GM23248 (cell line): ENCODE data around the gene NCK1. TPM values are rescaled to one million over a fixed set of nuclear protein-coding genes. Genes with fewer than 3 reads are reported as not detected.

ENCODE experiments used
- DNase-seq: peaks from one replicate; pipeline ENCODE4 v3.0.0-alpha.2; 2015
- H2AFZ ChIP-seq: fragments of 200-600 bp; sonication (generic); 2 replicates; pipeline ENCODE4 v1.6.1; 2016; ENCODE audit warnings: antibody characterized with exemption
- H3F3A ChIP-seq: fragments of 200-600 bp; sonication (generic); 2 replicates; pipeline ENCODE4 v1.6.1; 2016; ENCODE audit warnings: mild to moderate bottlenecking, antibody characterized with exemption, mixed run types; ENCODE audit not compliant: insufficient read depth
- H3K27ac ChIP-seq: fragments of 200-600 bp; sonication (generic); 2 replicates; pipeline ENCODE4 v1.5.1; 2016; ENCODE audit warnings: mild to moderate bottlenecking
- H3K27me3 ChIP-seq: fragments of 200-600 bp; sonication (generic); replicated peaks from 2 replicates; pipeline ENCODE4 v1.6.1; 2016; ENCODE audit warnings: mild to moderate bottlenecking; ENCODE audit not compliant: insufficient read depth
- H3K36me3 ChIP-seq: fragments of 200-600 bp; sonication (generic); 2 replicates; pipeline ENCODE4 v1.6.1; 2016; ENCODE audit warnings: low read depth, mild to moderate bottlenecking
- H3K4me1 ChIP-seq: fragments of 200-600 bp; sonication (generic); 2 replicates; pipeline ENCODE4 v1.6.1; 2016; ENCODE audit warnings: mild to moderate bottlenecking; ENCODE audit not compliant: insufficient read depth
- H3K4me2 ChIP-seq: fragments of 200-600 bp; sonication (generic); one replicate; pipeline ENCODE4 v1.6.1; 2016; ENCODE audit warnings: mild to moderate bottlenecking; ENCODE audit not compliant: unreplicated experiment
- H3K4me3 ChIP-seq: fragments of 200-600 bp; sonication (generic); 2 replicates; pipeline ENCODE4 v1.5.1; 2016; ENCODE audit warnings: mild to moderate bottlenecking
- H3K79me2 ChIP-seq: fragments of 200-600 bp; sonication (generic); 2 replicates; pipeline ENCODE4 v1.6.1; 2016; ENCODE audit warnings: mild to moderate bottlenecking; ENCODE audit not compliant: insufficient read depth
- H3K9ac ChIP-seq: fragments of 200-600 bp; sonication (generic); 2 replicates; pipeline ENCODE4 v1.6.1; 2016; ENCODE audit warnings: mild to moderate bottlenecking
- H3K9me2 ChIP-seq: fragments of 200-600 bp; sonication (generic); 2 replicates; pipeline ENCODE4 v1.6.1; 2016; ENCODE audit warnings: mixed run types, mild to moderate bottlenecking, moderate library complexity; ENCODE audit not compliant: insufficient read depth
- H3K9me3 ChIP-seq: fragments of 200-600 bp; sonication (generic); one replicate; pipeline ENCODE4 v1.6.1; 2017; ENCODE audit warnings: low read depth
- H4K20me1 ChIP-seq: fragments of 200-600 bp; sonication (generic); 2 replicates; pipeline ENCODE4 v1.6.0; 2016; ENCODE audit not compliant: insufficient read depth
- EZH2 ChIP-seq: fragments of 200-600 bp; sonication (generic); IDR thresholded peaks from 2 replicates; pipeline ENCODE4 v1.6.1; 2018; ENCODE audit warnings: antibody characterized with exemption, mild to moderate bottlenecking; ENCODE audit not compliant: insufficient read depth, poor library complexity, severe bottlenecking
- EZH2phosphoT487 ChIP-seq: fragments of 200-600 bp; sonication (generic); IDR thresholded peaks from 2 replicates; pipeline ENCODE4 v1.6.1; 2018; ENCODE audit warnings: antibody characterized with exemption, moderate library complexity, mild to moderate bottlenecking, low read depth; ENCODE audit not compliant: insufficient read depth
- WGBS, 2 experiments: methylation state at CpG; one replicate each; pipeline ENCODE4 v1.1.6; 2015 to 2017; ENCODE audit warnings: low lambda C conversion rate in 2 of 2, low coverage in 1 of 2; ENCODE audit errors: missing lambda C conversion rate in 2 of 2; 5-methylcytosine and 5-hydroxymethylcytosine counted together
- in situ Hi-C: fragments of 300-500 bp; cut with MboI; formaldehyde crosslinking; loops from 2 replicates; pipeline ENCODE4 v1.15.0; 2020
- polyA plus RNA-seq: library from polyadenylated mRNA; unstranded; fragments of >200 nt; fragmentation: Nextera tagmentation; extraction: Ambion mirVana; gene quantifications from 2 replicates; pipeline ENCODE4 v1.2.1, GENCODE V29; 2016
- total RNA-seq: library from RNA; depleted of rRNA; stranded (reverse); fragments of >200 nt; shearing (Covaris generic); gene quantifications from 2 replicates; pipeline ENCODE4 v1.2.3, GENCODE V29; 2014

Gene NCK1
- total and polyA plus RNA-seq, 2 experiments from 2014 or later, result 42.6 to 43.2 TPM

GRCh38 chr3:136916223-136916622 lies 54.2 kb downstream of the NCK1 start:
- Histone ChIP-seq H3K4me3 (no peak overlapping the region), H3K79me2 (peaks cover 100% of the 10 kb centered on the region), H3K36me3 (no peaks in the 10 kb centered on the region), H3K4me2 (no peak overlapping the region), H3F3A (peaks cover under 1% of the 10 kb centered on the region; the same call in 1 of the 2 replicates), H3K9ac (no peak overlapping the region), H3K4me1 (peaks cover 6% of the 10 kb centered on the region; the same call in 1 of the 2 replicates), H3K9me2 (no peaks in the 10 kb centered on the region), H3K27ac (no peak overlapping the region), H3K27me3 (no peaks in the 10 kb centered on the region), H3K9me3 (no peaks in the 10 kb centered on the region), H2AFZ (no peak overlapping the region), H4K20me1 (peaks cover 4% of the 10 kb centered on the region; the same call in 1 of the 2 replicates)
- TF ChIP-seq EZH2 (no peak), EZH2phosphoT487 (no peak)
- WGBS, 2 experiments, result 55 to 70% methylated on average over 1 of the region's 1 CpG
- in situ Hi-C loops, result no loop called here
- no peak for DNase-seq

- Histone ChIP-seq H3K9me2 (no peaks in the 10 kb centered on the region), H3F3A (no peaks in the 10 kb centered on the region), H3K9ac (no peak overlapping the region), H3K4me3 (no peak overlapping the region), H3K27me3 (no peaks in the 10 kb centered on the region), H3K9me3 (no peaks in the 10 kb centered on the region), H3K27ac (no peak overlapping the region), H3K4me1 (peaks cover 9% of the 10 kb centered on the region), H3K4me2 (no peak overlapping the region), H3K79me2 (peaks cover 100% of the 10 kb centered on the region), H2AFZ (no peak overlapping the region), H3K36me3 (no peaks in the 10 kb centered on the region), H4K20me1 (peaks cover 2% of the 10 kb centered on the region; the same call in 1 of the 2 replicates)
- no peak for DNase-seq
- in situ Hi-C loops, result no loop called here
- WGBS, 2 experiments, result 80 to 86% methylated on average over 1 of the region's 1 CpG
- TF ChIP-seq EZH2phosphoT487 (no peak), EZH2 (no peak)
Measured at GRCh38 chr3:136919799-136920580, 58.0 kb downstream of the NCK1 start.

GRCh38 chr3:136920904-136921611 lies 59.0 kb downstream of the NCK1 start:
- Histone ChIP-seq H3K9ac (no peak overlapping the region), H3K4me2 (no peak overlapping the region), H4K20me1 (no peaks in the 10 kb centered on the region), H3K79me2 (peaks cover 100% of the 10 kb centered on the region), H3K4me3 (no peak overlapping the region), H3K9me2 (no peaks in the 10 kb centered on the region), H3K9me3 (no peaks in the 10 kb centered on the region), H3K36me3 (no peaks in the 10 kb centered on the region), H3K27me3 (no peaks in the 10 kb centered on the region), H3K4me1 (peaks cover 18% of the 10 kb centered on the region), H2AFZ (no peak overlapping the region), H3K27ac (no peak overlapping the region), H3F3A (no peaks in the 10 kb centered on the region)
- DNase-seq, result no peak
- TF ChIP-seq EZH2phosphoT487, result no peak
- TF ChIP-seq EZH2, result no peak
- in situ Hi-C loops, result no loop called here
- WGBS, 2 experiments, result 97 to 99% methylated on average over 4 of the region's 4 CpGs

GRCh38 chr3:136925425-136926190 lies 63.6 kb downstream of the NCK1 start:
- Histone ChIP-seq H3K4me3 (peak overlapping the region; percentile 28; the same call in 1 of the 2 replicates), H2AFZ (0 out of 2 replicates have a peak overlapping the region, but pooled peaks have one; percentile 17), H3K9ac (no peak overlapping the region), H3K36me3 (peaks cover 7% of the 10 kb centered on the region; the same call in 1 of the 2 replicates), H3K9me2 (no peaks in the 10 kb centered on the region), H3K79me2 (peaks cover 91% of the 10 kb centered on the region), H3K27me3 (no peaks in the 10 kb centered on the region), H3K4me2 (peak overlapping the region; percentile 48), H3K27ac (0 out of 2 replicates have a peak overlapping the region, but pooled peaks have one; percentile 3), H4K20me1 (no peaks in the 10 kb centered on the region), H3K4me1 (peaks cover 22% of the 10 kb centered on the region), H3K9me3 (no peaks in the 10 kb centered on the region), H3F3A (peaks cover 2% of the 10 kb centered on the region; the same call in 1 of the 2 replicates)
- in situ Hi-C loops, result no loop called here
- DNase-seq, result peak; percentile 33
- no peak for TF ChIP-seq EZH2phosphoT487
- TF ChIP-seq EZH2, result no peak
- WGBS, 2 experiments, result 30 to 41% methylated on average over 7 of the region's 7 CpGs
